Measurements from ENCODE around the gene PLPPR4.

- TF ChIP-seq, protein P1, sequence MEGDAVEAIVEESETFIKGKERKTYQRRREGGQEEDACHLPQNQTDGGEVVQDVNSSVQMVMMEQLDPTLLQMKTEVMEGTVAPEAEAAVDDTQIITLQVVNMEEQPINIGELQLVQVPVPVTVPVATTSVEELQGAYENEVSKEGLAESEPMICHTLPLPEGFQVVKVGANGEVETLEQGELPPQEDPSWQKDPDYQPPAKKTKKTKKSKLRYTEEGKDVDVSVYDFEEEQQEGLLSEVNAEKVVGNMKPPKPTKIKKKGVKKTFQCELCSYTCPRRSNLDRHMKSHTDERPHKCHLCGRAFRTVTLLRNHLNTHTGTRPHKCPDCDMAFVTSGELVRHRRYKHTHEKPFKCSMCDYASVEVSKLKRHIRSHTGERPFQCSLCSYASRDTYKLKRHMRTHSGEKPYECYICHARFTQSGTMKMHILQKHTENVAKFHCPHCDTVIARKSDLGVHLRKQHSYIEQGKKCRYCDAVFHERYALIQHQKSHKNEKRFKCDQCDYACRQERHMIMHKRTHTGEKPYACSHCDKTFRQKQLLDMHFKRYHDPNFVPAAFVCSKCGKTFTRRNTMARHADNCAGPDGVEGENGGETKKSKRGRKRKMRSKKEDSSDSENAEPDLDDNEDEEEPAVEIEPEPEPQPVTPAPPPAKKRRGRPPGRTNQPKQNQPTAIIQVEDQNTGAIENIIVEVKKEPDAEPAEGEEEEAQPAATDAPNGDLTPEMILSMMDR (conservative IDR thresholded peaks at IDR 0.05), result no peak
- no peak for TF ChIP-seq EZH2 (IDR thresholded peaks at IDR 0.05; ENCODE audit: low read depth)
Observed at GRCh38 chr1:99304725-99305282, 40.5 kb downstream of the PLPPR4 start.
